OCI-LY7 (cell line): Measurements from ENCODE around the gene ERGIC3.

Experiments
- CTCF ChIP-seq: fragments of 200-600 bp; sonication (generic); conservative IDR thresholded peaks from 2 replicates; pipeline ENCODE4 v1.5.1; 2014; ENCODE audit warnings: mild to moderate bottlenecking, antibody characterized with exemption, low read length, moderate library complexity, mixed read lengths
- EZH2phosphoT487 ChIP-seq: fragments of 200-600 bp; sonication (generic); IDR thresholded peaks from 2 replicates; pipeline ENCODE4 v1.6.1; 2018; ENCODE audit warnings: low read depth, borderline replicate concordance, mild to moderate bottlenecking, mixed run types, antibody characterized with exemption, low read length, moderate library complexity, mixed read lengths

DNA sequence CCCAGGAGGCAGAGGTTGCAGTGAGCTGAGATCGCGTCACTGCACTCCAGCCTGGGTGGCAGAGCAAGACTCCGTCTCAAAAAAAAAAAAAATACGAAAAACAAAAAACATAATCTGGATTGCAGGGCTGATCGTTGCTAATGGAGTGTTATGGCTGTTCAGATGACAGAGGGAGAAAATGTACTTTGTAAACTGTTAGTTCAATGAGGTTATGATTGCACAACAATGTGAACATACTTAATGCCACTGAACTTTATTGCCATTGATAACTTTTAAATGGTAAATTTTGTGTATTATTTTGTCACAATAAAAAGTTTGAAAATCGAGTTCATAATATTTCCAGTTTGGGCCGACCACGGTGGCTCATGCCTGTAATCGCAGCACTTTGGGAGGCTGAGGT, 22.9 kb upstream of the ERGIC3 start:
- TF ChIP-seq CTCF, result no peak
- TF ChIP-seq EZH2phosphoT487, result no peak
